ENCODE measurements around the gene ATP5F1D.

GRCh38 chr19:1250437-1251260 lies 9.1 kb downstream of the ATP5F1D start:
- TF ChIP-seq POLR2A (IDR thresholded peaks at IDR 0.05; ENCODE audit: low read length) (no peak), GATA1 (IDR thresholded peaks at IDR 0.05; ENCODE audit: low read depth, low read length) (no peak)

Data from erythroblast (primary cell).